Stomach (tissue), 4 donors: ENCODE results near the gene CDKN1A.
"Not testable (repeated sequence)": the region's sequence is repeated elsewhere in the genome, so short reads cannot be mapped to it uniquely, and the experiment has no call there.

ENCODE experiments used
- POLR2A ChIP-seq, 4 donors: fragments of 450-650 bp; IDR thresholded peaks; one replicate each; pipeline ENCODE4 v1.6.1; 2016; ENCODE audit warnings: antibody characterized with exemption in 4 of 4, control low read depth in 2 of 4, mild to moderate bottlenecking in 1 of 4, moderate library complexity in 1 of 4
- POLR2AphosphoS5 ChIP-seq, 3 donors: sonication (generic); formaldehyde crosslinking; IDR thresholded peaks; one replicate each; pipeline ENCODE4 v1.6.1; 2016; ENCODE audit warnings: antibody characterized with exemption in 3 of 3
- TF ChIP-seq, protein P1 (sequence below), 7 experiments: fragments of 450-650 bp in 4 of 7; fragments of 200-600 bp in 3 of 7; sonication (generic) in 3 of 7; IDR thresholded peaks; one replicate each; pipeline ENCODE4 v1.5.1; 2016 to 2019; ENCODE audit warnings: antibody characterized with exemption in 7 of 7, control low read depth in 2 of 7, mild to moderate bottlenecking in 1 of 7

GRCh38 chr6:36654469-36654868 lies 24.0 kb upstream of the CDKN1A start:
- not testable (repeated sequence) for TF ChIP-seq POLR2A, POLR2AphosphoS5 (IDR thresholded peaks at IDR 0.05)
- TF ChIP-seq, protein P1, sequence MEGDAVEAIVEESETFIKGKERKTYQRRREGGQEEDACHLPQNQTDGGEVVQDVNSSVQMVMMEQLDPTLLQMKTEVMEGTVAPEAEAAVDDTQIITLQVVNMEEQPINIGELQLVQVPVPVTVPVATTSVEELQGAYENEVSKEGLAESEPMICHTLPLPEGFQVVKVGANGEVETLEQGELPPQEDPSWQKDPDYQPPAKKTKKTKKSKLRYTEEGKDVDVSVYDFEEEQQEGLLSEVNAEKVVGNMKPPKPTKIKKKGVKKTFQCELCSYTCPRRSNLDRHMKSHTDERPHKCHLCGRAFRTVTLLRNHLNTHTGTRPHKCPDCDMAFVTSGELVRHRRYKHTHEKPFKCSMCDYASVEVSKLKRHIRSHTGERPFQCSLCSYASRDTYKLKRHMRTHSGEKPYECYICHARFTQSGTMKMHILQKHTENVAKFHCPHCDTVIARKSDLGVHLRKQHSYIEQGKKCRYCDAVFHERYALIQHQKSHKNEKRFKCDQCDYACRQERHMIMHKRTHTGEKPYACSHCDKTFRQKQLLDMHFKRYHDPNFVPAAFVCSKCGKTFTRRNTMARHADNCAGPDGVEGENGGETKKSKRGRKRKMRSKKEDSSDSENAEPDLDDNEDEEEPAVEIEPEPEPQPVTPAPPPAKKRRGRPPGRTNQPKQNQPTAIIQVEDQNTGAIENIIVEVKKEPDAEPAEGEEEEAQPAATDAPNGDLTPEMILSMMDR (IDR thresholded peaks at IDR 0.05) = not testable (repeated sequence)
